ENCODE results near the gene TEX22. TPM values are rescaled to one million over a fixed set of nuclear protein-coding genes. Genes with fewer than 3 reads are reported as not detected.

TEX22 gene
- total RNA-seq, 1 donor from 2014 or later = 0.60 TPM

DNA sequence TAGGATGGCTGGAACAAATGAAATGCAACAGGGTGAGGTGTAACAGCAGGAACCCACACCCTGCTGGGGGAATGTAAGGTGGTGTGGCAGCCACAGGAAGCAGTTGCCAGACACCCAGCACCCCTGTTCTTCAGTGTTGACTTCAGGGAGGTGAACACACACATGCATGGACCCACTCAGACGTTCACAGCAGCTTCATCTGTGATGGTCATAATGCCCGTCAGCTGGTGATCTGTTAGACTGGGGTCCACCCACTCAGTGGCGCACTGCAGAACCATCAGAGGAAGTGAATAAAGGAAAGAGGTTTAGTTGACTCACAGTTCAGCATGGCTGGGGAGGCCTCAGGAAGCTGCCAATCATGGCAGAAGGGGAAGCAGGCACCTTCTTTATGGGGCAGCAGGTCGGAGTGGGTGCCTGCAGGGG, 22.7 kb upstream of the TEX22 start:
- Mint-ChIP-seq H3K4me1 (ENCODE audit: low read depth) (no peaks in the 10 kb centered on the region), H3K36me3 (ENCODE audit: low read depth) (peaks cover 11% of the 10 kb centered on the region), H3K9me3 (ENCODE audit: low read depth) (no peaks in the 10 kb centered on the region), H3K4me3 (ENCODE audit: unreplicated experiment) (no peak overlapping the region), H3K27ac (ENCODE audit: unreplicated experiment) (no peak overlapping the region), H3K27me3 (ENCODE audit: low read depth) (no peaks in the 10 kb centered on the region)
- TF ChIP-seq CTCF (IDR thresholded peaks at IDR 0.05) = no peak
- DNase-seq (ENCODE audit: low spot score) = no peak

DNA sequence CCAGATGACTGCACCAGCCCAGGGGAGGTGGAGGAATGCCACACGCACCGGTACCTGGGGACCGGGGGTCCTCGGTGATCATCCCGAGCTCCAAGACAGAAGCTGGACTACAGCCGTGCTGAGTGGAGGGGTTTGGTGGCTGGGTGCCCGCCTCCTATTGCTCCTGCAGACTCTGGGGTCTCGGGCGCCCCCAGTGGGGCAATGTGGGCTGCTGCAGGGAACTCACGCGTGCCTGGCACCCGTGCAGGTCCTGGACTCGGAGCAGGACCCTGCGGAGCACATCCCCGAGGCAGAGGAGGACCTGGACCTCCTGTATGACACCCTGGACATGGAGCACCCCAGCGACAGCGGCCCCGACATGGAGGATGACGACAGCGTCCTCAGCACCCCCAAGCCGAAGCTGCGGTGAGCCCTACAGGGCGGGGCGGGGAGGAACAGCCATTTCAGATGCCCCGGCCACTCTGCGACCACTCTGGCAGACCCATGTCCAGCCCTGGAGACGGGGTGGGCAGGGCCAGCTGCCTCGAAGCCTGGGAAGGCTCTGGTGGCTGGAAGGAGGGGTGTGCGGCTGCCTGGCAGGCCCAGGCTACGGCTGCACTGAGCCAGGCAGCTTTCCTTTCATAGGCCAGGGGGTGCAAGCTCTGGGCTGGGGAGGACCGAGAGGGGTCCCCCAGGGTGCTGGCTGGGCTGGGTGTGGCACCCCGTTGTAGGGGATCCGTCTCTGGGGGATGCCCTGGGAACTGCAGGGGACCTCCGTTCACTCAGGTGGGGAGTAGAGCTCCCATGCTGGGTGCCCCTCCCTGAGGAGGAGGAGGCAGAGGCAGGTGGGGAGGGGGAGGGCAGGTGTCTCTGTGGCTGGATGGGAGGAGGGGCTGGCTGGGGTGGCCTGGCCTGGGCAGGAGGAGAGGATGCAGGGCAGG, 21.6 kb upstream of the TEX22 start:
- Mint-ChIP-seq H3K4me1 (ENCODE audit: low read depth) (no peaks in the 10 kb centered on the region), H3K36me3 (ENCODE audit: low read depth) (peaks cover 4% of the 10 kb centered on the region), H3K27ac (ENCODE audit: unreplicated experiment) (no peak overlapping the region), H3K9me3 (ENCODE audit: low read depth) (no peaks in the 10 kb centered on the region), H3K27me3 (ENCODE audit: low read depth) (no peaks in the 10 kb centered on the region), H3K4me3 (ENCODE audit: unreplicated experiment) (no peak overlapping the region)
- no peak for TF ChIP-seq CTCF (IDR thresholded peaks at IDR 0.05)
- DNase-seq (ENCODE audit: low spot score) = no peak

DNA sequence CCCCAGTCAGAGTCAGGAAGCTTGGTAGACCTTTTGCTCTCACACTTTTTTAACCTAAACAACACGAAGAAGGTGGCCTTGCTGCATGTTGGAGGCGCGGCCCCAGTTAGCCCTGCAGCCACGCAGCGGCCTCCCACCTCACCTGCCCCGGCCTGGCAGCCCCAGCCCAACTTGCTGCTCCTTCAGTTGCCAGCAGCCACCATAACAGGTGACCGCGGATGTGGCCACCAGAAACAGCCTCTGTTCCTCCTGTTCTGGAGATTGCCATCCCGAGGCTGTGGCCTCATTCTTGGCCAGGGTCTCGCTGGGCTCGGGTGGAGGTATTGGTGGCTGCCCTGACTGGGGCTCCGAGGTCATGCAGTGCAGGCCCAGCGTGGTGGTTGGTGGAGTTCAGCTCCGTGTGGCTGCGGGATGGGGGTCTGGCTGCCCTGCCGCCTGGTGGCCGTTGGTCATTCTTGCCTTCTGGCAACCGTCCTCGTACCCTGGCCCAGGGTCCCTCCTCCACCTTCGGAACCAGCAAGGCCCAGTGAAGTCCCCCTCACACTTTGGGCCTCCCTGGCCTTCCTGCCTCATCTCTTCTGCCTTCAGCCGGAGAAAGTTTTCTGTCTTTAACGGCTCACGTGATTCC, 20.7 kb upstream of the TEX22 start:
- H3K27me3 Mint-ChIP-seq (ENCODE audit: low read depth) = no peaks in the 10 kb centered on the region
- no peaks in the 10 kb centered on the region for H3K4me1 Mint-ChIP-seq (ENCODE audit: low read depth)
- no peaks in the 10 kb centered on the region for H3K9me3 Mint-ChIP-seq (ENCODE audit: low read depth)
- H3K36me3 Mint-ChIP-seq (ENCODE audit: low read depth) = peaks cover 4% of the 10 kb centered on the region
- H3K4me3 Mint-ChIP-seq (ENCODE audit: unreplicated experiment) = no peak overlapping the region
- H3K27ac Mint-ChIP-seq (ENCODE audit: unreplicated experiment) = no peak overlapping the region
- TF ChIP-seq CTCF (IDR thresholded peaks at IDR 0.05) = peak; percentile 9
- no peak for DNase-seq (ENCODE audit: low spot score)

GRCh38 chr14:105378199-105378598, 20.1 kb upstream of the TEX22 start:
- no peak overlapping the region for H3K4me3 Mint-ChIP-seq (ENCODE audit: unreplicated experiment)

More at GRCh38 chr14:105378199-105378598, 20.1 kb upstream of the TEX22 start:
- no peaks in the 10 kb centered on the region for H3K4me1 Mint-ChIP-seq (ENCODE audit: low read depth)
- H3K36me3 Mint-ChIP-seq (ENCODE audit: low read depth) = peaks cover 2% of the 10 kb centered on the region
- no peaks in the 10 kb centered on the region for H3K27me3 Mint-ChIP-seq (ENCODE audit: low read depth)
- peak; percentile 1 for TF ChIP-seq CTCF (IDR thresholded peaks at IDR 0.05)
- H3K9me3 Mint-ChIP-seq (ENCODE audit: low read depth) = no peaks in the 10 kb centered on the region
- no peak for DNase-seq (ENCODE audit: low spot score)
- no peak overlapping the region for H3K27ac Mint-ChIP-seq (ENCODE audit: unreplicated experiment)
